HCT116 (cell line): ENCODE data around the gene TEX29. TPM values are rescaled to one million over a fixed set of nuclear protein-coding genes. Genes with fewer than 3 reads are reported as not detected.

Source experiments
- ATAC-seq: fragments of 200-7000 bp; cut with Tn5 transposase; 2 replicates; pipeline ENCODE4 v1.9.1; 2020; ENCODE audit warnings: mild to moderate bottlenecking, moderate library complexity
- BruUV-seq: library from RNA; stranded (reverse); fragments of 400-500 nt; replicated peaks from 2 replicates; lab custom pipeline; 2021; lab: Mats Ljungman, UMichigan
- CTCF ChIA-PET: fragments of 300-600 bp; sonication (Branson Sonifier 250); formaldehyde crosslinking; loops from one replicate; lab custom pipeline; 2021; ENCODE audit warnings: antibody characterized with exemption; lab: Charles Lee
- POLR2A ChIA-PET: fragments of 300-600, 350-600 bp; sonication (Branson Sonifier 250); formaldehyde crosslinking; loops from one replicate; lab custom pipeline; 2021; ENCODE audit warnings: antibody characterized with exemption; lab: Charles Lee
- RAD21 ChIA-PET, 2 experiments: fragments of 300-600 bp; sonication (Branson Sonifier 250); formaldehyde crosslinking; loops; one replicate each; lab custom pipeline; 2023; ENCODE audit warnings: low total read pairs in 2 of 2; ENCODE audit not compliant: uncharacterized antibody in 2 of 2, unreplicated experiment in 2 of 2, low non-redundant PET in 1 of 2; lab: Charles Lee
- DNase-seq: peaks from one replicate; pipeline ENCODE4 v3.0.0-alpha.2; 2010; ENCODE audit warnings: low read depth, low spot score
- H2AFZ ChIP-seq: fragments of 200-600 bp; shearing (Covaris generic), sonication (generic); 2 replicates; pipeline ENCODE4 v1.6.1; 2017; ENCODE audit warnings: low read depth, mixed run types, mixed read lengths, antibody characterized with exemption, low read length; ENCODE audit not compliant: poor library complexity, severe bottlenecking
- H3K27ac ChIP-seq: 2 replicates; pipeline ENCODE4 v1.5.1; 2012; ENCODE audit warnings: low read depth, low read length
- H3K27me3 ChIP-seq: fragments of 200-600 bp; sonication (generic); 2 replicates; pipeline ENCODE4 v1.6.1; 2016; ENCODE audit warnings: mixed run types, low read length, mixed read lengths; ENCODE audit not compliant: insufficient read depth
- H3K36me3 ChIP-seq, 2 experiments: fragments of 200-500 bp in 1 of 2; fragments of 200-600 bp in 1 of 2; sonication (Bioruptor generic) in 1 of 2; sonication (generic) in 1 of 2; 2 replicates each; pipeline versions ENCODE4 v1.5.1 to v1.6.1; 2014 to 2016; ENCODE audit warnings: low read length in 2 of 2, inconsistent platforms in 1 of 2, mixed read lengths in 1 of 2, mixed run types in 1 of 2; ENCODE audit not compliant: insufficient read depth in 2 of 2, control insufficient read depth in 1 of 2
- H3K4me1 ChIP-seq, 2 experiments: fragments of 200-600 bp in 1 of 2; sonication (generic) in 1 of 2; 2 replicates each; pipeline versions ENCODE4 v1.5.1 to v1.6.1; 2012 to 2017; ENCODE audit warnings: low read length in 2 of 2, inconsistent platforms in 1 of 2, mild to moderate bottlenecking in 1 of 2, mixed read lengths in 1 of 2, mixed run types in 1 of 2, moderate library complexity in 1 of 2; ENCODE audit not compliant: insufficient read depth in 2 of 2, control insufficient read depth in 1 of 2
- H3K4me2 ChIP-seq: fragments of 200-600 bp; sonication (generic); 2 replicates; pipeline ENCODE4 v1.6.1; 2017; ENCODE audit warnings: mixed run types, low read length, mixed read lengths
- H3K4me3 ChIP-seq, 2 experiments: fragments of 200-600 bp in 1 of 2; sonication (generic) in 1 of 2; replicated peaks in 1 of 2; 2 replicates each; pipeline ENCODE4 v1.5.1; 2011 to 2016; ENCODE audit warnings: low read length in 2 of 2, control low read depth in 1 of 2, low read depth in 1 of 2, mild to moderate bottlenecking in 1 of 2, mixed read lengths in 1 of 2, mixed run types in 1 of 2
- H3K79me2 ChIP-seq: fragments of 200-600 bp; sonication (generic); 2 replicates; pipeline ENCODE4 v1.6.1; 2017; ENCODE audit warnings: mild to moderate bottlenecking, mixed run types, low read length, moderate library complexity, mixed read lengths; ENCODE audit not compliant: insufficient read depth
- H3K9ac ChIP-seq: fragments of 200-600 bp; sonication (generic); 2 replicates; pipeline ENCODE4 v1.6.1; 2016; ENCODE audit warnings: low read length, mixed read lengths
- H3K9me2 ChIP-seq: fragments of 200-600 bp; sonication (generic), shearing (Covaris generic); 2 replicates; pipeline ENCODE4 v1.6.1; 2017; ENCODE audit warnings: mixed run types, mild to moderate bottlenecking, moderate library complexity; ENCODE audit not compliant: insufficient read depth
- H3K9me3 ChIP-seq, 2 experiments: fragments of 200-500 bp in 1 of 2; fragments of 200-600 bp in 1 of 2; sonication (Bioruptor generic) in 1 of 2; sonication (generic) in 1 of 2; 2 replicates each; pipeline ENCODE4 v1.6.1; 2014 to 2017; ENCODE audit warnings: low read length in 2 of 2, mixed read lengths in 2 of 2, inconsistent platforms in 1 of 2, low read depth in 1 of 2, mild to moderate bottlenecking in 1 of 2, mixed run types in 1 of 2, moderate library complexity in 1 of 2; ENCODE audit not compliant: control insufficient read depth in 1 of 2, insufficient read depth in 1 of 2
- H4K20me1 ChIP-seq: fragments of 200-600 bp; sonication (generic), shearing (Covaris generic); 2 replicates; pipeline ENCODE4 v1.6.1; 2017; ENCODE audit warnings: mixed run types, mild to moderate bottlenecking, moderate library complexity; ENCODE audit not compliant: insufficient read depth
- CBX3 ChIP-seq: IDR thresholded peaks from 2 replicates; pipeline ENCODE4 v1.6.1; 2012; ENCODE audit warnings: low read depth
- CEBPB ChIP-seq: IDR thresholded peaks from 2 replicates; pipeline ENCODE4 v1.6.1; 2012; ENCODE audit warnings: low read depth
- CTCF ChIP-seq, 3 experiments: fragments of 200-600 bp in 1 of 3; sonication (generic) in 1 of 3; IDR thresholded peaks in 2 of 3; conservative IDR thresholded peaks in 1 of 3; 2 replicates each; pipeline ENCODE4 v1.5.1; 2012 to 2017; ENCODE audit warnings: low read depth in 2 of 3, low read length in 2 of 3, antibody characterized with exemption in 1 of 3, borderline replicate concordance in 1 of 3, control low read depth in 1 of 3, mild to moderate bottlenecking in 1 of 3, mixed read lengths in 1 of 3, mixed run types in 1 of 3, moderate library complexity in 1 of 3; ENCODE audit not compliant: insufficient read depth in 1 of 3
- ELF1 ChIP-seq: IDR thresholded peaks from 2 replicates; pipeline ENCODE4 v1.6.1; 2012; ENCODE audit warnings: low read depth, borderline replicate concordance
- EZH2 ChIP-seq: fragments of 200-600 bp; sonication (generic); IDR thresholded peaks from 2 replicates; pipeline ENCODE4 v1.6.1; 2017; ENCODE audit warnings: antibody characterized with exemption, mixed run types
- EZH2phosphoT487 ChIP-seq: fragments of 200-600 bp; IDR thresholded peaks from 2 replicates; pipeline ENCODE4 v1.6.1; 2018; ENCODE audit warnings: antibody characterized with exemption, borderline replicate concordance
- FOSL1 ChIP-seq: IDR thresholded peaks from 2 replicates; pipeline ENCODE4 v1.6.1; 2012; ENCODE audit warnings: low read depth
- POLR2AphosphoS5 ChIP-seq: IDR thresholded peaks from 2 replicates; pipeline ENCODE4 v1.6.1; 2011; ENCODE audit warnings: mild to moderate bottlenecking, low read depth, low read length, moderate library complexity
- SIN3A ChIP-seq: IDR thresholded peaks from 2 replicates; pipeline ENCODE4 v1.6.1; 2012; ENCODE audit warnings: low read depth
- SP1 ChIP-seq: IDR thresholded peaks from 2 replicates; pipeline ENCODE4 v1.6.1; 2012; ENCODE audit warnings: low read depth
- SRF ChIP-seq: IDR thresholded peaks from 2 replicates; pipeline ENCODE4 v1.6.1; 2012; ENCODE audit warnings: low read depth
- YY1 ChIP-seq: IDR thresholded peaks from 2 replicates; pipeline ENCODE4 v1.6.1; 2011; ENCODE audit warnings: low read length, low read depth, moderate library complexity, mild to moderate bottlenecking; ENCODE audit not compliant: insufficient replicate concordance; ENCODE audit errors: extremely low read depth
- ZFX ChIP-seq: fragments of 450-650 bp; IDR thresholded peaks from 2 replicates; pipeline ENCODE4 v1.6.1; 2017
- intact Hi-C: fragments of 100-400 bp; cut with micrococcal nuclease; formaldehyde crosslinking; loops from 2 replicates; pipeline ENCODE4 v1.10.0; 2022
- total RNA-seq: library from RNA; stranded (reverse); gene quantifications from one replicate; pipeline ENCODE4 v1.2.1, GENCODE V29; 2021; ENCODE audit not compliant: unreplicated experiment

TEX29 gene
- total RNA-seq, 1 experiment from 2014 or later, result not detected

GRCh38 chr13:111280226-111280625 is 40.2 kb upstream of the TEX29 start:
- BruUV-seq, result no TSS peak
- Histone ChIP-seq H3K27ac (no peak overlapping the region), H3K9ac (no peak overlapping the region), H3K9me3 (no peaks in the 10 kb centered on the region), H3K9me2 (no peaks in the 10 kb centered on the region), H3K79me2 (peaks cover 5% of the 10 kb centered on the region), H3K36me3 (peaks cover 9 to 20% of the 10 kb centered on the region in 2 experiments), H3K27me3 (no peaks in the 10 kb centered on the region), H2AFZ (no peak overlapping the region), H3K4me1 (no peaks in the 10 kb centered on the region), H3K4me2 (no peak overlapping the region), H3K4me3 (no peak overlapping the region), H4K20me1 (no peaks in the 10 kb centered on the region)
- no peak for TF ChIP-seq CTCF (IDR thresholded peaks at IDR 0.05 in 2 of 3, conservative IDR thresholded peaks at IDR 0.05 in 1 of 3; ENCODE audit: borderline replicate concordance in 1 of 3, insufficient read depth in 1 of 3, low read depth in 2 of 3, low read length in 2 of 3)
- no peak for TF ChIP-seq FOSL1
- TF ChIP-seq YY1, result no peak
- no peak for TF ChIP-seq EZH2phosphoT487
- TF ChIP-seq CEBPB, result no peak
- no peak for TF ChIP-seq CBX3
- no peak for TF ChIP-seq ELF1
- TF ChIP-seq EZH2, result no peak
- no peak for TF ChIP-seq SIN3A
- TF ChIP-seq SRF, result no peak
- no peak for TF ChIP-seq SP1
- no peak for TF ChIP-seq POLR2AphosphoS5
- no peak for TF ChIP-seq ZFX
- intact Hi-C loops, result no loop called here
- ChIA-PET POLR2A (no interaction called here), RAD21 (interaction anchor here in 1 of 2 experiments (0.7 kb wide), 1 partner anchor 1594 kb away, joined by 3 read pairs; no protein-coding TSS in a partner anchor), CTCF (no interaction called here)
- no peak for DNase-seq
- ATAC-seq, result no peak
